Liver (tissue), 3 donors: ENCODE measurements around the gene WDR48.

Source experiments
- JUND ChIP-seq, 2 donors: IDR thresholded peaks; 2 replicates each; pipeline ENCODE4 v1.6.1; 2016; ENCODE audit warnings: antibody characterized with exemption in 2 of 2
- SP1 ChIP-seq: IDR thresholded peaks from 2 replicates; pipeline ENCODE4 v1.6.1; 2018; ENCODE audit warnings: antibody characterized with exemption, mild to moderate bottlenecking
- TF ChIP-seq, protein P1 (sequence below): fragments of 150-350 bp; IDR thresholded peaks from 2 replicates; pipeline ENCODE4 v1.5.1; 2017; ENCODE audit warnings: improper control_type of control experiment, low read depth, low read length; ENCODE audit not compliant: missing input control
- donor health status: healthy.
- donor health status: healthy.

DNA sequence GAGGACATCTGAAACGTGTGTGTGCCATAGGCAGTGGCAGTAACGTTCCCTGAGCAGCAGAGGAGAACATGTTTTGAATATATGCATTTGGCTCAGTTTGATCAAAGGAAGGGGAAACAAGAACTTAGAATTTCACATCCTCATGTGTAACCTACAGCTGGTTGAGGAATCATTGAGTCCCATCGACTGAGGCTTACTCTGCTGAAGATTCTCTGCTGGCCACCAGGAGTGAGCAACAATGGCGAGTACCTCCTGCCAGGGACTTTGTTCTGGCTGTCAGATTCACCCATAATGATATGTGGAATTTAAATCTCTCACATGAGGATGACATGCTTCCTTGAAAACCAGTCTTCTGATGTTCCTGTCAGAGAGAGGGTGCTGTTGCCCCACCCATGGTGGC is 34.3 kb downstream of the WDR48 start:
- TF ChIP-seq JUND (IDR thresholded peaks at IDR 0.05) (no peak), SP1 (no peak)
- TF ChIP-seq, protein P1, sequence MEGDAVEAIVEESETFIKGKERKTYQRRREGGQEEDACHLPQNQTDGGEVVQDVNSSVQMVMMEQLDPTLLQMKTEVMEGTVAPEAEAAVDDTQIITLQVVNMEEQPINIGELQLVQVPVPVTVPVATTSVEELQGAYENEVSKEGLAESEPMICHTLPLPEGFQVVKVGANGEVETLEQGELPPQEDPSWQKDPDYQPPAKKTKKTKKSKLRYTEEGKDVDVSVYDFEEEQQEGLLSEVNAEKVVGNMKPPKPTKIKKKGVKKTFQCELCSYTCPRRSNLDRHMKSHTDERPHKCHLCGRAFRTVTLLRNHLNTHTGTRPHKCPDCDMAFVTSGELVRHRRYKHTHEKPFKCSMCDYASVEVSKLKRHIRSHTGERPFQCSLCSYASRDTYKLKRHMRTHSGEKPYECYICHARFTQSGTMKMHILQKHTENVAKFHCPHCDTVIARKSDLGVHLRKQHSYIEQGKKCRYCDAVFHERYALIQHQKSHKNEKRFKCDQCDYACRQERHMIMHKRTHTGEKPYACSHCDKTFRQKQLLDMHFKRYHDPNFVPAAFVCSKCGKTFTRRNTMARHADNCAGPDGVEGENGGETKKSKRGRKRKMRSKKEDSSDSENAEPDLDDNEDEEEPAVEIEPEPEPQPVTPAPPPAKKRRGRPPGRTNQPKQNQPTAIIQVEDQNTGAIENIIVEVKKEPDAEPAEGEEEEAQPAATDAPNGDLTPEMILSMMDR: no peak
